Common myeloid progenitor, CD34-positive (primary cell): ENCODE results near the gene SLC41A1.

ENCODE experiments used
- CTCF ChIA-PET: fragments of 350-600 bp; sonication (Branson Sonifier 250); formaldehyde crosslinking; loops from one replicate; lab custom pipeline; 2021; ENCODE audit warnings: antibody characterized with exemption; lab: Charles Lee
- POLR2A ChIA-PET: fragments of 350-600 bp; sonication (Branson Sonifier 250); formaldehyde crosslinking; loops from one replicate; lab custom pipeline; 2021; ENCODE audit warnings: antibody characterized with exemption; lab: Charles Lee
- DNase-seq, 3 donors: peaks; one replicate each; pipeline versions ENCODE4 v3.0.0 to v3.0.0-alpha.2; 2013
- H3K27ac ChIP-seq, 2 experiments: 1 replicate in 1 of 2; 2 replicates in 1 of 2; pipeline ENCODE4 v1.7.0; 2013; ENCODE audit warnings: inconsistent platforms in 2 of 2, low read length in 2 of 2, mild to moderate bottlenecking in 2 of 2, low read depth in 1 of 2, moderate library complexity in 1 of 2; ENCODE audit not compliant: severe bottlenecking in 2 of 2, insufficient read depth in 1 of 2, poor library complexity in 1 of 2
- H3K27me3 ChIP-seq, 5 experiments: replicated peaks in 2 of 5; 1 replicate in 3 of 5; 2 replicates in 2 of 5; pipeline versions ENCODE4 v1.6.1 to v1.7.0; 2013; ENCODE audit warnings: low read length in 4 of 5, mild to moderate bottlenecking in 2 of 5, moderate library complexity in 2 of 5, inconsistent platforms in 1 of 5; ENCODE audit not compliant: insufficient read depth in 5 of 5, control insufficient read depth in 4 of 5
- H3K36me3 ChIP-seq, 4 experiments: 1 replicate in 2 of 4; 2 replicates in 2 of 4; pipeline versions ENCODE4 v1.6.1 to v1.7.0; 2013; ENCODE audit warnings: low read length in 3 of 4, control low read depth in 1 of 4, mild to moderate bottlenecking in 1 of 4; ENCODE audit not compliant: control insufficient read depth in 4 of 4, insufficient read depth in 4 of 4
- H3K4me1 ChIP-seq, 4 experiments: 1 replicate in 3 of 4; 2 replicates in 1 of 4; pipeline versions ENCODE4 v1.6.1 to v1.7.1; 2013; ENCODE audit warnings: low read length in 3 of 4, mild to moderate bottlenecking in 3 of 4, control low read depth in 1 of 4, inconsistent platforms in 1 of 4, moderate library complexity in 1 of 4; ENCODE audit not compliant: control insufficient read depth in 4 of 4, insufficient read depth in 4 of 4; ENCODE audit errors: control extremely low read depth in 1 of 4
- H3K4me3 ChIP-seq, 7 experiments: 1 replicate in 4 of 7; 2 replicates in 3 of 7; pipeline versions ENCODE4 v1.5.1 to v1.7.0; 2013; ENCODE audit warnings: mild to moderate bottlenecking in 7 of 7, low read length in 6 of 7, moderate library complexity in 6 of 7, inconsistent platforms in 2 of 7, low read depth in 2 of 7, control low read depth in 1 of 7; ENCODE audit not compliant: insufficient read depth in 4 of 7, control insufficient read depth in 1 of 7; ENCODE audit errors: extremely low read depth in 1 of 7
- H3K9me3 ChIP-seq, 5 experiments: 1 replicate in 4 of 5; 2 replicates in 1 of 5; pipeline versions ENCODE4 v1.6.1 to v1.7.1; 2013; ENCODE audit warnings: low read length in 4 of 5, mild to moderate bottlenecking in 2 of 5, inconsistent platforms in 1 of 5, low read depth in 1 of 5, moderate library complexity in 1 of 5; ENCODE audit not compliant: control insufficient read depth in 4 of 5, insufficient read depth in 2 of 5; ENCODE audit errors: control extremely low read depth in 1 of 5
- WGBS: methylation state at CpG from one replicate; pipeline ENCODE4 v1.1.5; 2013; ENCODE audit not compliant: insufficient coverage; 5-methylcytosine and 5-hydroxymethylcytosine counted together

SLC41A1 gene

GRCh38 chr1:205792961-205793673, 19.9 kb downstream of the SLC41A1 start:
- Histone ChIP-seq H3K36me3 (peaks cover 9 to 62% (median 23%) of the 10 kb centered on the region in 4 experiments), H3K4me1 (no peaks in the 10 kb centered on the region), H3K9me3 (no peaks in the 10 kb centered on the region), H3K4me3 (no peak overlapping the region), H3K27me3 (no peaks in the 10 kb centered on the region), H3K27ac (no peak overlapping the region)
- WGBS = 94% methylated on average over 6 of the region's 6 CpGs
- CTCF ChIA-PET = interaction anchor here (0.7 to 10.6 kb wide), 14 partner anchors 11 to 188 kb away, joined by 3 to 173 read pairs (median 10); partner anchors contain the start of gene PM20D1
- POLR2A ChIA-PET = no interaction called here
- DNase-seq = no peak

- H3K4me1 ChIP-seq = no peaks in the 10 kb centered on the region
- no peak for DNase-seq
- 96% methylated on average over 7 of the region's 8 CpGs for WGBS
- H3K4me3 ChIP-seq = no peak overlapping the region
- no peaks in the 10 kb centered on the region for H3K27me3 ChIP-seq
- no peaks in the 10 kb centered on the region for H3K9me3 ChIP-seq
- ChIA-PET POLR2A (no interaction called here), CTCF (interaction anchor here (0.7 to 10.6 kb wide), 21 partner anchors 9 to 313 kb away, joined by 3 to 173 read pairs (median 8); no protein-coding TSS in a partner anchor)
- peaks cover 9 to 55% (median 20%) of the 10 kb centered on the region in 4 experiments for H3K36me3 ChIP-seq
- no peak overlapping the region for H3K27ac ChIP-seq
Observed at GRCh38 chr1:205792481-205792881, 20.5 kb downstream of the SLC41A1 start.

GRCh38 chr1:205791568-205792180, 21.3 kb downstream of the SLC41A1 start:
- POLR2A ChIA-PET = no interaction called here
- peak; percentile 50 to 75 (median 66) for DNase-seq
- H3K4me3 ChIP-seq = no peak overlapping the region
- H3K9me3 ChIP-seq = no peaks in the 10 kb centered on the region
- CTCF ChIA-PET = interaction anchor here (0.8 to 10.6 kb wide), 22 partner anchors 9 to 314 kb away, joined by 3 to 173 read pairs (median 6); no protein-coding TSS in a partner anchor
- H3K36me3 ChIP-seq = peaks cover 5 to 47% (median 19%) of the 10 kb centered on the region in 4 experiments
- WGBS = 85% methylated on average over 3 of the region's 5 CpGs
- H3K27me3 ChIP-seq = no peaks in the 10 kb centered on the region
- no peak overlapping the region for H3K27ac ChIP-seq
- H3K4me1 ChIP-seq = no peaks in the 10 kb centered on the region

- peaks cover 0 to 9% (median 6%) of the 10 kb centered on the region in 4 experiments for H3K36me3 ChIP-seq
- DNase-seq = no peak
- no peaks in the 10 kb centered on the region for H3K27me3 ChIP-seq
- WGBS = 94% methylated on average over 7 of the region's 10 CpGs
- H3K4me3 ChIP-seq = no peak overlapping the region
- CTCF ChIA-PET = interaction anchor here (0.9 to 10.6 kb wide), 5 partner anchors 9 to 194 kb away, joined by 3 to 173 read pairs (median 4); no protein-coding TSS in a partner anchor
- POLR2A ChIA-PET = no interaction called here
- H3K27ac ChIP-seq = no peak overlapping the region
- H3K9me3 ChIP-seq = no peaks in the 10 kb centered on the region
- H3K4me1 ChIP-seq = peaks cover 0 to 7% (median 5%) of the 10 kb centered on the region in 4 experiments
Observed at GRCh38 chr1:205787287-205787916, 25.6 kb downstream of the SLC41A1 start.

- ChIA-PET POLR2A (interaction anchor here (0.6 kb wide), 1 partner anchor 185 kb away, joined by 7 read pairs; no protein-coding TSS in a partner anchor), CTCF (interaction anchor here (0.6 to 3.1 kb wide), 5 partner anchors 48 to 256 kb away, joined by 3 to 12 read pairs (median 3); no protein-coding TSS in a partner anchor)
- no peak for DNase-seq
- Histone ChIP-seq H3K4me1 (peaks cover 0 to 7% (median 5%) of the 10 kb centered on the region in 4 experiments), H3K4me3 (no peak overlapping the region), H3K27ac (no peak overlapping the region), H3K9me3 (no peaks in the 10 kb centered on the region), H3K27me3 (no peaks in the 10 kb centered on the region), H3K36me3 (peaks cover 0 to 8% (median 6%) of the 10 kb centered on the region in 4 experiments)
- 82% methylated on average over 3 of the region's 4 CpGs for WGBS
Observed at GRCh38 chr1:205786601-205787000, 26.4 kb downstream of the SLC41A1 start.

- Histone ChIP-seq H3K9me3 (no peaks in the 10 kb centered on the region), H3K36me3 (peaks cover 0 to 5% (median under 1%) of the 10 kb centered on the region in 4 experiments), H3K27me3 (no peaks in the 10 kb centered on the region), H3K27ac (no peak overlapping the region), H3K4me1 (peaks cover 0 to 7% (median 7%) of the 10 kb centered on the region in 4 experiments), H3K4me3 (no peak overlapping the region)
- ChIA-PET POLR2A (no interaction called here), CTCF (interaction anchor here (1.4 to 3.1 kb wide), 2 partner anchors 10 to 192 kb away, joined by 3 to 12 read pairs; partner anchors contain the start of gene RAB29)
- DNase-seq = no peak
- 96% methylated on average over 3 of the region's 9 CpGs for WGBS
Observed at GRCh38 chr1:205785446-205785845, 27.6 kb downstream of the SLC41A1 start.
